Endothelial cell of umbilical vein (primary cell): ENCODE data around the gene TAS1R2. TPM values are rescaled to one million over a fixed set of nuclear protein-coding genes. Genes with fewer than 3 reads are reported as not detected.

Experiments used
- BruUV-seq: library from RNA; stranded (reverse); fragments of 400-500 nt; replicated peaks from 2 replicates; lab custom pipeline; 2021; lab: Mats Ljungman, UMichigan
- CTCF ChIA-PET: fragments of 300-600, 350-600 bp; sonication (Branson Sonifier 250); formaldehyde crosslinking; loops from one replicate; lab custom pipeline; 2021; ENCODE audit warnings: antibody characterized with exemption, inconsistent platforms; lab: Charles Lee
- POLR2A ChIA-PET: fragments of 300-600, 350-600 bp; sonication (Branson Sonifier 250); formaldehyde crosslinking; loops from one replicate; lab custom pipeline; 2021; ENCODE audit warnings: antibody characterized with exemption, inconsistent platforms; lab: Charles Lee
- DNase-seq: peaks from one replicate; pipeline ENCODE4 v3.0.0-alpha.2; 2011; ENCODE audit warnings: low read depth, low spot score
- FAIRE-seq: peaks from 2 replicates; lab custom pipeline; 2011; peaks lifted over from hg19 to GRCh38; lab: Jason Lieb, UNC
- H2AFZ ChIP-seq: 2 replicates; pipeline ENCODE4 v1.6.0; 2012; ENCODE audit warnings: low read depth, low read length, control low read depth, inconsistent platforms
- H3K27ac ChIP-seq: 2 replicates; pipeline ENCODE4 v1.5.1; 2011; ENCODE audit warnings: low read depth, mild to moderate bottlenecking, control low read depth, low read length, moderate library complexity; ENCODE audit not compliant: insufficient read depth
- H3K27me3 ChIP-seq, 2 experiments: 2 replicates each; pipeline versions ENCODE4 v1.6.0 to v1.6.1; 2011; ENCODE audit warnings: low read length in 2 of 2, mixed read lengths in 1 of 2; ENCODE audit not compliant: control insufficient read depth in 2 of 2, insufficient read depth in 2 of 2
- H3K36me3 ChIP-seq, 2 experiments: 2 replicates in 1 of 2; 3 replicates in 1 of 2; pipeline ENCODE4 v1.5.1; 2011; ENCODE audit warnings: low read length in 2 of 2, mild to moderate bottlenecking in 1 of 2, moderate library complexity in 1 of 2; ENCODE audit not compliant: control insufficient read depth in 2 of 2, insufficient read depth in 2 of 2; ENCODE audit errors: extremely low read depth in 1 of 2
- H3K4me1 ChIP-seq: 3 replicates; pipeline ENCODE4 v1.5.1; 2011; ENCODE audit warnings: mild to moderate bottlenecking, low read length; ENCODE audit not compliant: control insufficient read depth, insufficient read depth; ENCODE audit errors: extremely low read depth
- H3K4me2 ChIP-seq: 2 replicates; pipeline ENCODE4 v1.6.1; 2011; ENCODE audit warnings: low read length, control low read depth, mixed read lengths; ENCODE audit not compliant: insufficient read depth
- H3K4me3 ChIP-seq, 3 experiments: fragments of 200-600 bp in 1 of 3; sonication (generic), shearing (Covaris generic) in 1 of 3; replicated peaks in 1 of 3; 2 replicates each; pipeline ENCODE4 v1.5.1; 2011 to 2016; ENCODE audit warnings: control low read depth in 3 of 3, low read length in 3 of 3, mild to moderate bottlenecking in 2 of 3, inconsistent platforms in 1 of 3, low read depth in 1 of 3, moderate library complexity in 1 of 3; ENCODE audit not compliant: insufficient read depth in 1 of 3
- H3K79me2 ChIP-seq: 2 replicates; pipeline ENCODE4 v1.6.0; 2012; ENCODE audit warnings: low read length, inconsistent platforms; ENCODE audit not compliant: control insufficient read depth, insufficient read depth
- H3K9ac ChIP-seq: replicated peaks from 2 replicates; pipeline ENCODE3; 2011; ENCODE audit warnings: low read length, control low read depth; ENCODE audit not compliant: insufficient read depth; ENCODE audit errors: extremely low read depth
- H3K9me1 ChIP-seq: replicated peaks from 3 replicates; pipeline ENCODE4 v1.6.0; 2011; ENCODE audit warnings: mild to moderate bottlenecking, low read length; ENCODE audit not compliant: control insufficient read depth, insufficient read depth; ENCODE audit errors: extremely low read depth
- H3K9me3 ChIP-seq: replicated peaks from 2 replicates; pipeline ENCODE4 v1.5.1; 2012; ENCODE audit warnings: low read length, inconsistent platforms; ENCODE audit not compliant: control insufficient read depth, insufficient read depth
- H4K20me1 ChIP-seq: replicated peaks from 2 replicates; pipeline ENCODE3; 2011; ENCODE audit warnings: mild to moderate bottlenecking, low read length; ENCODE audit not compliant: control insufficient read depth, insufficient read depth; ENCODE audit errors: extremely low read depth
- CTCF ChIP-seq, 2 donors: IDR thresholded peaks; 1 replicate in 1 of 2; 2 replicates in 1 of 2; pipeline ENCODE4 v1.5.1; 2011; ENCODE audit warnings: low read length in 2 of 2, mild to moderate bottlenecking in 2 of 2, moderate library complexity in 2 of 2, control low read depth in 1 of 2, inconsistent platforms in 1 of 2, low read depth in 1 of 2; ENCODE audit not compliant: insufficient read depth in 1 of 2; ENCODE audit errors: extremely low read depth in 1 of 2
- EZH2 ChIP-seq: IDR thresholded peaks from 2 replicates; pipeline ENCODE4 v1.6.1; 2012; ENCODE audit warnings: borderline replicate concordance, low read depth, mild to moderate bottlenecking, moderate library complexity, low read length, inconsistent platforms; ENCODE audit not compliant: severe bottlenecking
- FOS ChIP-seq: IDR thresholded peaks from 2 replicates; pipeline ENCODE4 v1.6.1; 2011; ENCODE audit warnings: mild to moderate bottlenecking, low read length, moderate library complexity, borderline replicate concordance; ENCODE audit not compliant: insufficient read depth
- GATA2 ChIP-seq: IDR thresholded peaks from 2 replicates; pipeline ENCODE4 v1.7.0; 2011; ENCODE audit warnings: low read depth, mild to moderate bottlenecking, moderate library complexity, mixed read lengths, low read length; ENCODE audit not compliant: insufficient read length, insufficient read depth
- JUN ChIP-seq: IDR thresholded peaks from 2 replicates; pipeline ENCODE4 v1.6.1; 2011; ENCODE audit warnings: borderline replicate concordance, low read depth; ENCODE audit not compliant: insufficient read length, insufficient read depth
- MAX ChIP-seq: IDR thresholded peaks from 2 replicates; pipeline ENCODE4 v1.6.1; 2011; ENCODE audit not compliant: insufficient read depth, insufficient read length
- MYC ChIP-seq: IDR thresholded peaks from one replicate; pipeline ENCODE4 v1.6.1; 2011; ENCODE audit warnings: mild to moderate bottlenecking, low read depth, low read length
- POLR2A ChIP-seq: IDR thresholded peaks from 2 replicates; pipeline ENCODE4 v1.6.1; 2012; ENCODE audit warnings: low read depth, mild to moderate bottlenecking, control low read depth, low read length
- POLR2AphosphoS5 ChIP-seq: IDR thresholded peaks from 2 replicates; pipeline ENCODE4 v1.6.1; 2012; ENCODE audit warnings: low read depth, mild to moderate bottlenecking, control low read depth, low read length, moderate library complexity; ENCODE audit not compliant: insufficient read depth
- dilution Hi-C: fragments of 300-500 bp; cut with MboI; formaldehyde crosslinking; loops from one replicate; pipeline ENCODE4 v1.15.0; 2019; ENCODE audit warnings: low sequenced_read_pairs; ENCODE audit not compliant: extremely low pct_ligation_motif_present
- intact Hi-C: fragments of 100-400 bp; cut with micrococcal nuclease; formaldehyde crosslinking; loops from one replicate; pipeline ENCODE4 v1.10.0; 2022
- polyA plus RNA-seq, 4 experiments: library from polyadenylated mRNA; depleted of rRNA in 3 of 4; stranded (reverse) in 3 of 4; unstranded in 1 of 4; fragments of >200 nt; gene quantifications; 2 replicates each; pipeline versions ENCODE4 v1.2.1 to v1.2.3, GENCODE V29; 2011 to 2012; ENCODE audit warnings: missing spikeins in 1 of 4
- total RNA-seq: library from RNA; stranded (reverse); gene quantifications from 2 replicates; pipeline ENCODE4 v1.2.3, GENCODE V29; 2021

Gene TAS1R2
- total and polyA plus RNA-seq, 2 donors (not counting 3 experiments of a cell fraction or from before 2014, with no cell fraction given) = not detected

- Histone ChIP-seq H3K4me1 (no peaks in the 10 kb centered on the region), H3K9ac (no peak overlapping the region), H4K20me1 (no peaks in the 10 kb centered on the region), H3K27me3 (peaks cover 0 to 2% of the 10 kb centered on the region in 2 experiments), H3K9me3 (no peaks in the 10 kb centered on the region), H2AFZ (no peak overlapping the region), H3K36me3 (no peaks in the 10 kb centered on the region), H3K9me1 (no peaks in the 10 kb centered on the region), H3K79me2 (no peaks in the 10 kb centered on the region), H3K27ac (no peak overlapping the region), H3K4me3 (no peak overlapping the region), H3K4me2 (no peak overlapping the region)
- dilution Hi-C loops = no loop called here
- ChIA-PET CTCF (interaction anchor here (0.8 to 2.0 kb wide), 5 partner anchors 10 to 1149 kb away, joined by 3 to 9 read pairs (median 4); no protein-coding TSS in a partner anchor), POLR2A (no interaction called here)
- intact Hi-C loops = no loop called here
- DNase-seq (no peak), FAIRE-seq (no peak)
- TF ChIP-seq CTCF (IDR thresholded peaks at IDR 0.05; ENCODE audit: extremely low read depth in 1 of 2, insufficient read depth in 1 of 2, low read depth in 1 of 2, low read length in 2 of 2) = no peak
- no peak for TF ChIP-seq JUN
- TF ChIP-seq MYC = no peak
- BruUV-seq = no TSS peak
Measured at GRCh38 chr1:18809953-18810899, 49.2 kb downstream of the TAS1R2 start.

- intact Hi-C loops = no loop called here
- ChIA-PET CTCF (interaction anchor here (0.6 to 1.3 kb wide), 2 partner anchors 11 to 233 kb away, joined by 3 read pairs; no protein-coding TSS in a partner anchor), POLR2A (no interaction called here)
- H3K9me1 ChIP-seq = no peaks in the 10 kb centered on the region
- dilution Hi-C loops = no loop called here
- H3K9me3 ChIP-seq = no peaks in the 10 kb centered on the region
- no peak overlapping the region for H3K4me3 ChIP-seq
- no peaks in the 10 kb centered on the region for H3K36me3 ChIP-seq
- H3K27ac ChIP-seq = no peak overlapping the region
- no peaks in the 10 kb centered on the region for H3K79me2 ChIP-seq
- H3K4me2 ChIP-seq = no peak overlapping the region
- FAIRE-seq (no peak), DNase-seq (no peak)
- H4K20me1 ChIP-seq = no peaks in the 10 kb centered on the region
- no peak overlapping the region for H2AFZ ChIP-seq
- H3K4me1 ChIP-seq = no peaks in the 10 kb centered on the region
- BruUV-seq = no TSS peak
- no peak overlapping the region for H3K9ac ChIP-seq
- no peaks in the 10 kb centered on the region for H3K27me3 ChIP-seq
- no peak for TF ChIP-seq CTCF (IDR thresholded peaks at IDR 0.05; ENCODE audit: extremely low read depth in 1 of 2, insufficient read depth in 1 of 2, low read depth in 1 of 2, low read length in 2 of 2)
- TF ChIP-seq MAX = no peak
- TF ChIP-seq JUN = no peak
- no peak for TF ChIP-seq FOS
- TF ChIP-seq POLR2A = no peak
- no peak for TF ChIP-seq EZH2
- no peak for TF ChIP-seq MYC
- no peak for TF ChIP-seq GATA2
- no peak for TF ChIP-seq POLR2AphosphoS5
Measured at GRCh38 chr1:18808550-18808949, 50.9 kb downstream of the TAS1R2 start.
